DMS53 treated with DMSO at 0.1 percent for 48 hours (cell line): ENCODE results near the gene CD36.

Experiments
- DNase-seq: peaks from one replicate; lab custom pipeline; 2025; ENCODE audit not compliant: unreplicated experiment; lab: John Stamatoyannopoulos, UW

CD36 gene

GRCh38 chr7:80686576-80686975 is 48.1 kb downstream of the CD36 start:
- no peak for DNase-seq

- peak; percentile 72 for DNase-seq
Observed at GRCh38 chr7:80699045-80699638, 60.7 kb downstream of the CD36 start.

- DNase-seq: no peak
Observed at GRCh38 chr7:80699721-80700256, 61.3 kb downstream of the CD36 start.

GRCh38 chr7:80703272-80703671 is 64.8 kb downstream of the CD36 start:
- no peak for DNase-seq

- DNase-seq: no peak
Observed at GRCh38 chr7:80705130-80705781, 66.8 kb downstream of the CD36 start.

- DNase-seq: no peak
Observed at GRCh38 chr7:80707318-80707717, 68.9 kb downstream of the CD36 start.

GRCh38 chr7:80708123-80708522 is 69.7 kb downstream of the CD36 start:
- DNase-seq: no peak

GRCh38 chr7:80711531-80711930 is 73.1 kb downstream of the CD36 start:
- no peak for DNase-seq

- DNase-seq: no peak
Observed at GRCh38 chr7:80719261-80719660, 80.8 kb downstream of the CD36 start.

GRCh38 chr7:80720146-80720545 is 81.7 kb downstream of the CD36 start:
- no peak for DNase-seq

GRCh38 chr7:80721883-80722615 is 83.6 kb downstream of the CD36 start:
- DNase-seq: no peak

GRCh38 chr7:80722616-80723195 is 84.3 kb downstream of the CD36 start:
- DNase-seq: no peak

- DNase-seq: no peak
Observed at GRCh38 chr7:80724249-80724871, 85.9 kb downstream of the CD36 start.

- DNase-seq: no peak
Observed at GRCh38 chr7:80725181-80725611, 86.8 kb downstream of the CD36 start.
